IMR-90 (cell line): Measurements from ENCODE around the gene GABRE. TPM values are rescaled to one million over a fixed set of nuclear protein-coding genes. Genes with fewer than 3 reads are reported as not detected.

ENCODE experiments used
- ATAC-seq: fragments of 200-7000 bp; cut with Tn5 transposase; 2 replicates; pipeline ENCODE4 v1.9.1; 2020; ENCODE audit warnings: low read depth, mild to moderate bottlenecking, moderate library complexity
- BruUV-seq: library from RNA; stranded (reverse); fragments of 400-500 nt; replicated peaks from 2 replicates; lab custom pipeline; 2021; lab: Mats Ljungman, UMichigan
- CTCF ChIA-PET: fragments of 300-600 bp; formaldehyde crosslinking; extraction: SDS; loops from one replicate; lab custom pipeline; 2021; ENCODE audit warnings: antibody characterized with exemption; lab: Yijun Ruan, JAX
- POLR2A ChIA-PET: fragments of 300-600 bp; sonication (Branson Sonifier 250); formaldehyde crosslinking; loops from one replicate; lab custom pipeline; 2022; ENCODE audit warnings: antibody characterized with exemption; ENCODE audit not compliant: unreplicated experiment; lab: Charles Lee
- DNase-seq: peaks from one replicate; pipeline ENCODE4 v3.0.0; 2013
- H2AFZ ChIP-seq: replicated peaks from 2 replicates; pipeline ENCODE3; 2013; ENCODE audit warnings: low read length, mild to moderate bottlenecking; ENCODE audit not compliant: poor library complexity
- H2AK5ac ChIP-seq: 2 replicates; pipeline ENCODE4 v1.6.1; 2013; ENCODE audit warnings: low read depth, low read length, inconsistent platforms
- H2AK9ac ChIP-seq: replicated peaks from 2 replicates; pipeline ENCODE3; 2013; ENCODE audit warnings: mild to moderate bottlenecking, low read depth, low read length, moderate library complexity; ENCODE audit not compliant: poor library complexity
- H2BK120ac ChIP-seq: 2 replicates; pipeline ENCODE4 v1.6.1; 2013; ENCODE audit warnings: low read depth, low read length, inconsistent platforms
- H2BK15ac ChIP-seq: 3 replicates; pipeline ENCODE4 v1.6.1; 2013; ENCODE audit warnings: low read depth, low read length, inconsistent platforms
- H2BK20ac ChIP-seq: 2 replicates; pipeline ENCODE4 v1.6.1; 2013; ENCODE audit warnings: low read depth, mild to moderate bottlenecking, inconsistent platforms, low read length, moderate library complexity
- H2BK5ac ChIP-seq: 2 replicates; pipeline ENCODE4 v1.6.1; 2013; ENCODE audit warnings: mild to moderate bottlenecking, low read depth, low read length, inconsistent platforms; ENCODE audit not compliant: poor library complexity, severe bottlenecking
- H3K14ac ChIP-seq: replicated peaks from 2 replicates; pipeline ENCODE4 v1.6.1; 2013; ENCODE audit warnings: low read depth, low read length, inconsistent platforms
- H3K18ac ChIP-seq: 2 replicates; pipeline ENCODE4 v1.6.1; 2013; ENCODE audit warnings: low read depth, low read length, control low read depth
- H3K23ac ChIP-seq: 2 replicates; pipeline ENCODE4 v1.6.1; 2013; ENCODE audit warnings: low read depth, low read length, inconsistent platforms
- H3K27ac ChIP-seq: 2 replicates; pipeline ENCODE4 v1.5.1; 2013; ENCODE audit warnings: mild to moderate bottlenecking, control low read depth, low read length; ENCODE audit not compliant: insufficient read depth
- H3K27me3 ChIP-seq: 2 replicates; pipeline ENCODE4 v1.6.1; 2013; ENCODE audit warnings: low read length; ENCODE audit not compliant: control insufficient read depth, insufficient read depth
- H3K36me3 ChIP-seq: 2 replicates; pipeline ENCODE4 v1.6.1; 2013; ENCODE audit warnings: low read length, mixed read lengths; ENCODE audit not compliant: control insufficient read depth, insufficient read depth
- H3K4ac ChIP-seq: 2 replicates; pipeline ENCODE4 v1.6.1; 2013; ENCODE audit warnings: low read depth, low read length, inconsistent platforms
- H3K4me1 ChIP-seq: 2 replicates; pipeline ENCODE4 v1.6.1; 2013; ENCODE audit warnings: low read length, mixed read lengths; ENCODE audit not compliant: control insufficient read depth, insufficient read depth
- H3K4me2 ChIP-seq: 2 replicates; pipeline ENCODE4 v1.6.1; 2013; ENCODE audit warnings: low read depth, mild to moderate bottlenecking, control low read depth, low read length, moderate library complexity
- H3K4me3 ChIP-seq: 2 replicates; pipeline ENCODE4 v1.5.1; 2013; ENCODE audit warnings: low read depth, mild to moderate bottlenecking, control low read depth, low read length, moderate library complexity; ENCODE audit not compliant: insufficient read depth
- H3K56ac ChIP-seq: 2 replicates; pipeline ENCODE4 v1.6.1; 2013; ENCODE audit warnings: low read length, inconsistent platforms; ENCODE audit not compliant: insufficient read depth; ENCODE audit errors: extremely low read depth
- H3K79me1 ChIP-seq, 2 experiments: 2 replicates each; pipeline ENCODE4 v1.6.1; 2013; ENCODE audit warnings: low read length in 2 of 2, inconsistent platforms in 1 of 2, low read depth in 1 of 2
- H3K9ac ChIP-seq: 2 replicates; pipeline ENCODE4 v1.6.1; 2013; ENCODE audit warnings: low read depth, low read length, control low read depth
- H3K9me1 ChIP-seq: 2 replicates; pipeline ENCODE4 v1.6.1; 2013; ENCODE audit warnings: low read length, inconsistent platforms; ENCODE audit not compliant: insufficient read depth
- H3K9me3 ChIP-seq: 2 replicates; pipeline ENCODE4 v1.6.1; 2013; ENCODE audit warnings: low read length; ENCODE audit not compliant: control insufficient read depth, insufficient read depth
- H4K20me1 ChIP-seq: 2 replicates; pipeline ENCODE4 v1.6.1; 2013; ENCODE audit warnings: low read length, inconsistent platforms; ENCODE audit not compliant: insufficient read depth
- H4K5ac ChIP-seq: 2 replicates; pipeline ENCODE4 v1.6.1; 2013; ENCODE audit warnings: mild to moderate bottlenecking, low read depth, low read length, control low read depth
- H4K8ac ChIP-seq, 2 experiments: 2 replicates each; pipeline ENCODE4 v1.6.1; 2013; ENCODE audit warnings: low read depth in 2 of 2, low read length in 2 of 2, control low read depth in 1 of 2, inconsistent platforms in 1 of 2
- H4K91ac ChIP-seq: 2 replicates; pipeline ENCODE4 v1.6.1; 2013; ENCODE audit warnings: low read depth, low read length, inconsistent platforms; ENCODE audit not compliant: insufficient read depth
- CEBPB ChIP-seq: IDR thresholded peaks from 2 replicates; pipeline ENCODE4 v1.6.1; 2012; ENCODE audit warnings: low read depth, low read length, improper control_type of control experiment
- CTCF ChIP-seq: conservative IDR thresholded peaks from 2 replicates; pipeline ENCODE4 v1.5.1; 2012; ENCODE audit warnings: mild to moderate bottlenecking, low read depth, low read length, improper control_type of control experiment
- WGBS, 2 experiments: methylation state at CpG; one replicate each; pipeline versions ENCODE4 v1.1.5 to v1.1.7; 2013; ENCODE audit warnings: missing lambda C conversion rate in 2 of 2; ENCODE audit not compliant: insufficient read length in 1 of 2; ENCODE audit errors: extremely low coverage in 2 of 2; 5-methylcytosine and 5-hydroxymethylcytosine counted together
- dilution Hi-C: fragments of 300-500 bp; cut with HindIII; formaldehyde crosslinking; loops from one replicate; pipeline ENCODE4 v1.14.3; 2018; ENCODE audit warnings: low sequenced_read_pairs; ENCODE audit not compliant: unreplicated experiment
- in situ Hi-C: fragments of 300-500 bp; cut with MboI; formaldehyde crosslinking; loops from 3 replicates; pipeline ENCODE4 v1.14.3; 2019; ENCODE audit warnings: low sequenced_read_pairs, inconsistent platforms, mixed read lengths
- intact Hi-C: fragments of 100-400 bp; cut with micrococcal nuclease; formaldehyde crosslinking; loops from 2 replicates; pipeline ENCODE4 v1.10.0; 2022
- polyA plus RNA-seq, 3 experiments: library from polyadenylated mRNA; depleted of rRNA; stranded (reverse); fragments of >200 nt; gene quantifications; 2 replicates each; pipeline ENCODE4 v1.2.3, GENCODE V29; 2012; ENCODE audit warnings: low replicate concordance in 1 of 3
- total RNA-seq: library from RNA; depleted of rRNA; stranded (reverse); fragments of >200 nt; gene quantifications from 2 replicates; pipeline ENCODE4 v1.2.3, GENCODE V29; 2012

Gene GABRE
- total and polyA plus RNA-seq, 2 of the 4 experiments (the other 2 are of a cell fraction) = 1.3 to 1.6 TPM

GRCh38 chrX:151975736-151976275, 1.3 kb upstream of the GABRE start:
- no CpG with 5 or more reads among the region's 5 CpGs for WGBS, 2 experiments
- Histone ChIP-seq H3K4me3 (no peak overlapping the region), H3K9me1 (no peaks in the 10 kb centered on the region), H4K8ac (no peak overlapping the region), H3K18ac (no peak overlapping the region), H3K27me3 (no peaks in the 10 kb centered on the region; the same call in 1 of the 2 replicates), H2AK9ac (no peak overlapping the region), H4K5ac (no peak overlapping the region), H2BK120ac (no peak overlapping the region), H3K79me1 (no peaks in the 10 kb centered on the region), H2BK20ac (no peak overlapping the region), H3K14ac (no peak overlapping the region), H2AK5ac (no peak overlapping the region), H2BK5ac (no peak overlapping the region), H3K4me1 (no peaks in the 10 kb centered on the region), H3K27ac (no peak overlapping the region), H3K9me3 (peaks cover 9% of the 10 kb centered on the region; the same call in 1 of the 2 replicates), H2AFZ (no peak overlapping the region), H4K20me1 (no peaks in the 10 kb centered on the region), H3K9ac (no peak overlapping the region), H3K36me3 (no peaks in the 10 kb centered on the region), H3K4me2 (no peak overlapping the region), H3K56ac (no peak overlapping the region), H2BK15ac (no peak overlapping the region), H3K4ac (no peak overlapping the region), H3K23ac (no peak overlapping the region), H4K91ac (no peak overlapping the region)
- ChIA-PET POLR2A (no interaction called here), CTCF (no interaction called here)
- intact Hi-C loops (no loop called here), dilution Hi-C loops (no loop called here), in situ Hi-C loops (no loop called here)
- ATAC-seq (no peak), DNase-seq (no peak)
- TF ChIP-seq CEBPB (no peak), CTCF (no peak)
- BruUV-seq = no TSS peak
